Stomach (tissue), 9 donors: Measurements from ENCODE around the gene PKD1L1. TPM values are rescaled to one million over a fixed set of nuclear protein-coding genes. Genes with fewer than 3 reads are reported as not detected.

Source experiments
- DNase-seq, 2 donors: peaks; one replicate each; pipeline versions ENCODE4 v3.0.0 to v3.0.0-alpha.2; 2013 to 2019
- H3K27ac ChIP-seq, 5 donors: fragments of 200-600 bp in 4 of 5; sonication (generic) in 4 of 5; one replicate each; pipeline ENCODE4 v1.5.1; 2013 to 2019; ENCODE audit warnings: mild to moderate bottlenecking in 1 of 5, moderate library complexity in 1 of 5
- H3K27me3 ChIP-seq, 3 donors: fragments of 200-600 bp; sonication (generic); one replicate each; pipeline ENCODE4 v1.5.1; 2017 to 2019; ENCODE audit warnings: mixed run types in 1 of 3
- H3K36me3 ChIP-seq, 4 donors: fragments of 200-600 bp; sonication (generic); 1 replicate in 3 of 4; 2 replicates in 1 of 4; pipeline ENCODE4 v1.5.1; 2016 to 2019
- H3K4me1 ChIP-seq, 4 donors: fragments of 200-600 bp; sonication (generic); one replicate each; pipeline ENCODE4 v1.5.1; 2016 to 2019
- H3K4me3 ChIP-seq, 4 donors: fragments of 200-600 bp; sonication (generic) in 3 of 4; one replicate each; pipeline ENCODE4 v1.5.1; 2016 to 2019; ENCODE audit warnings: mild to moderate bottlenecking in 1 of 4
- H3K9me3 ChIP-seq, 4 donors: fragments of 200-600 bp; sonication (generic); one replicate each; pipeline ENCODE4 v1.5.1; 2016 to 2019
- EP300 ChIP-seq: sonication (generic); formaldehyde crosslinking; IDR thresholded peaks from one replicate; pipeline ENCODE4 v1.6.1; 2017; ENCODE audit warnings: antibody characterized with exemption
- POLR2A ChIP-seq, 4 donors: fragments of 450-650 bp; IDR thresholded peaks; one replicate each; pipeline ENCODE4 v1.6.1; 2016; ENCODE audit warnings: antibody characterized with exemption in 4 of 4, control low read depth in 2 of 4, mild to moderate bottlenecking in 1 of 4, moderate library complexity in 1 of 4
- POLR2AphosphoS5 ChIP-seq, 3 donors: sonication (generic); formaldehyde crosslinking; IDR thresholded peaks; one replicate each; pipeline ENCODE4 v1.6.1; 2016; ENCODE audit warnings: antibody characterized with exemption in 3 of 3
- WGBS, 5 donors: extraction: QIAGEN DNeasy Blood & Tissue Kit in 3 of 5; methylation state at CpG; one replicate each; pipeline versions ENCODE4 v1.1.5 to v1.1.7; 2013 to 2018; 5-methylcytosine and 5-hydroxymethylcytosine counted together
- intact Hi-C: fragments of 100-400 bp; cut with DNase I; formaldehyde crosslinking; loops from one replicate; pipeline ENCODE4 v1.15.1; 2023; ENCODE audit warnings: low total_unique reads
- polyA plus RNA-seq, 3 donors: library from polyadenylated mRNA; stranded (reverse); fragments of 200-250 nt; gene quantifications; one replicate each; pipeline ENCODE4 v1.2.3, GENCODE V29; 2013
- total RNA-seq, 5 donors: library from RNA; depleted of rRNA; stranded (reverse); fragments of >200 nt; gene quantifications; one replicate each; pipeline versions ENCODE4 v1.1.0 to v1.2.3, GENCODE V29; 2014 to 2016
- TF ChIP-seq, protein P1 (sequence below), 7 experiments: fragments of 450-650 bp in 4 of 7; fragments of 200-600 bp in 3 of 7; sonication (generic) in 3 of 7; IDR thresholded peaks; one replicate each; pipeline ENCODE4 v1.5.1; 2016 to 2019; ENCODE audit warnings: antibody characterized with exemption in 7 of 7, control low read depth in 2 of 7, mild to moderate bottlenecking in 1 of 7
- donor health status: healthy with polysubstance abuse.
- donor health status: Bipolar disorder and iron deficiency.
- donor health status: healthy.

PKD1L1 gene
- total and polyA plus RNA-seq, 8 donors, result under 0.01 to 1.2 (median 0.10) TPM; not detected in 2

DNA sequence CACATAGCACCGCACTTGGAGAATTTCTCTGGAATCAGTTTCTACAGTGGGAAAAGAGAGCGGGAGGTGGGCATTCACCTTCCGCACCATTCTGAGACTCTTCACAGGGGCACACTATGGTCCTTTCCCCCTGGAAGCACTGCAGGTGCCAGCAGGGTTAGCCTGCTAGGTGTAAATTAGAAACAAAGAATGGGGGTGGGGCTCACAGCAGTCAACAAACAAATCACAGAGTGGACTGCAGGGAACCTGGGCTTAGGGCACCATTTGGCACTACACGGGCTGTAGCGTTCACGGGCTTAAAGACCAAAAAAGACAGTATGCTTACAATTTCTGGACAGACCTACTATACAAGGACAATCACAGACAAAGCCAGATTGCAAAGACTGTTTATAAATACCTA, 8.0 kb upstream of the PKD1L1 start:
- TF ChIP-seq, protein P1, sequence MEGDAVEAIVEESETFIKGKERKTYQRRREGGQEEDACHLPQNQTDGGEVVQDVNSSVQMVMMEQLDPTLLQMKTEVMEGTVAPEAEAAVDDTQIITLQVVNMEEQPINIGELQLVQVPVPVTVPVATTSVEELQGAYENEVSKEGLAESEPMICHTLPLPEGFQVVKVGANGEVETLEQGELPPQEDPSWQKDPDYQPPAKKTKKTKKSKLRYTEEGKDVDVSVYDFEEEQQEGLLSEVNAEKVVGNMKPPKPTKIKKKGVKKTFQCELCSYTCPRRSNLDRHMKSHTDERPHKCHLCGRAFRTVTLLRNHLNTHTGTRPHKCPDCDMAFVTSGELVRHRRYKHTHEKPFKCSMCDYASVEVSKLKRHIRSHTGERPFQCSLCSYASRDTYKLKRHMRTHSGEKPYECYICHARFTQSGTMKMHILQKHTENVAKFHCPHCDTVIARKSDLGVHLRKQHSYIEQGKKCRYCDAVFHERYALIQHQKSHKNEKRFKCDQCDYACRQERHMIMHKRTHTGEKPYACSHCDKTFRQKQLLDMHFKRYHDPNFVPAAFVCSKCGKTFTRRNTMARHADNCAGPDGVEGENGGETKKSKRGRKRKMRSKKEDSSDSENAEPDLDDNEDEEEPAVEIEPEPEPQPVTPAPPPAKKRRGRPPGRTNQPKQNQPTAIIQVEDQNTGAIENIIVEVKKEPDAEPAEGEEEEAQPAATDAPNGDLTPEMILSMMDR (IDR thresholded peaks at IDR 0.05), result no peak
- TF ChIP-seq EP300, result no peak
- TF ChIP-seq POLR2AphosphoS5 (IDR thresholded peaks at IDR 0.05), result no peak
- TF ChIP-seq POLR2A (IDR thresholded peaks at IDR 0.05), result no peak
- Histone ChIP-seq H3K4me1 (peaks cover 0 to 7% (median 5%) of the 10 kb centered on the region in 4 donors), H3K27ac (no peak overlapping the region), H3K9me3 (no peaks in the 10 kb centered on the region), H3K27me3 (no peaks in the 10 kb centered on the region), H3K36me3 (peaks cover 8 to 42% (median 40%) of the 10 kb centered on the region in 4 donors), H3K4me3 (no peak overlapping the region)
- intact Hi-C loops, result no loop called here
- DNase-seq, result no peak
- WGBS, 5 donors, result 81 to 88% (median 85%) methylated on average over 6 of the region's 6 CpGs

DNA sequence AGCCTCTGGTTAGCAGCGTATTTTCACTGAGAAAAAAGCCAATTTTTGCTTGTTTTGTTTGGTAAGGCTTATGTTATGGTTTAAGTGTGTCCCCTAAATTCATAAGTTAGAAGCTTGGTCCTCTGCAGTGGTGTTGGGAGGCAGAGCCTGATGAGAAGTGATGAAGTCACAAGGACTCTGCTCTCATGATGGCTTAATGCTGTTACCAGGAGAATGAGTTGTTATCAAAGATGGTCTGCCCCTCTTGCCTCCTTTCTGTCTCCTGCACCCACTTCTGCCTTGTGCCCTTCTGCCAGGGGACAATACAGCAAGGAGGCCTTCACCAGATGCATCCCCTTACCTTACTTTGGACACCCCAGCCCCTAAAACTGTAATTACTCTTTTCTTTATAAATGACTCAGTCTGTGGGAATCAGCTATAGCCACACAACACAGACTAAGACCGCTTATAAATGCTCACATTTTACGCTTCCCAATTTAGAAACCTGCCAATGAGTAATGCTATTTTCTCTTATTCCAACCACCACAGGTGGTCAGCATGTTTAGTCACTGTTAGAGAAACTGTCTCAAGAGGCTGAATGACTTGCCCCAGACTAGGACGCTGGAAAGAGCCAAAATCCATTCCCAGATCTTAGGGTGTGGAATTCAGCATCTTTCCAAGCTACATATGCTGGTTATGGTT, 6.1 kb upstream of the PKD1L1 start:
- 86 to 91% (median 90%) methylated on average over 4 of the region's 4 CpGs for WGBS, 5 donors
- intact Hi-C loops, result no loop called here
- no peak overlapping the region for H3K4me3 ChIP-seq

DNA sequence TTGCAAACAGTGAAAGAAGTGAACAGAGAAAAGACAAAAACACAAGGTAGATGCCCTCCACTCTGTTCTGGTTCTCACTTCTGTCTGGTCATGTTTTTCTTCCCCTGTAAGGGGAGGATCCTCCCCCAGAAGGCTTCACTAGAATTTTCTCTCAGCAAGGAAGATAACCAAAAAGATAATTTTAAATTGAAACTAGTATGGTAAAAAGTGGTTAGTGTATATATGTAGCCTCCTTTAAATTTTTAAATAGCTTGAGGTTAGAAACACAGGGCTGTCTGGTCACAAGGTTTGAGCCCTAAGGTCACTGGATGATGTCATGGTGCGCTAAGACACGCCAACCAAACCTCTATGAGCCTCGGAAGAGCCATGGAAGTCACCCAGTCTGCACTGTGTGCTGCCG, 5.6 kb upstream of the PKD1L1 start:
- peaks cover 8 to 36% (median 33%) of the 10 kb centered on the region in 4 donors for H3K36me3 ChIP-seq
- no peak overlapping the region for H3K27ac ChIP-seq
- TF ChIP-seq, protein P1 (IDR thresholded peaks at IDR 0.05), result no peak
- TF ChIP-seq POLR2AphosphoS5 (IDR thresholded peaks at IDR 0.05) (no peak), POLR2A (IDR thresholded peaks at IDR 0.05) (no peak), EP300 (no peak)
- H3K27me3 ChIP-seq, result no peaks in the 10 kb centered on the region
- WGBS, 5 donors, result 78 to 92% (median 90%) methylated on average over 4 of the region's 4 CpGs
- H3K4me1 ChIP-seq, result peaks cover 0 to 20% (median 17%) of the 10 kb centered on the region in 4 donors
- H3K4me3 ChIP-seq, result no peak overlapping the region
- no peaks in the 10 kb centered on the region for H3K9me3 ChIP-seq
- intact Hi-C loops, result no loop called here
- no peak for DNase-seq

More for the DNA sequence above, 6.1 kb upstream of the PKD1L1 start:
- H3K36me3 ChIP-seq, result peaks cover 8 to 36% (median 33%) of the 10 kb centered on the region in 4 donors
- no peaks in the 10 kb centered on the region for H3K9me3 ChIP-seq
- H3K27ac ChIP-seq, result no peak overlapping the region
- TF ChIP-seq POLR2AphosphoS5 (IDR thresholded peaks at IDR 0.05) (no peak), POLR2A (IDR thresholded peaks at IDR 0.05) (no peak), EP300 (no peak)
- TF ChIP-seq, protein P1 (IDR thresholded peaks at IDR 0.05), result no peak
- DNase-seq, result no peak
- H3K27me3 ChIP-seq, result no peaks in the 10 kb centered on the region
- peaks cover 0 to 20% (median 17%) of the 10 kb centered on the region in 4 donors for H3K4me1 ChIP-seq

DNA sequence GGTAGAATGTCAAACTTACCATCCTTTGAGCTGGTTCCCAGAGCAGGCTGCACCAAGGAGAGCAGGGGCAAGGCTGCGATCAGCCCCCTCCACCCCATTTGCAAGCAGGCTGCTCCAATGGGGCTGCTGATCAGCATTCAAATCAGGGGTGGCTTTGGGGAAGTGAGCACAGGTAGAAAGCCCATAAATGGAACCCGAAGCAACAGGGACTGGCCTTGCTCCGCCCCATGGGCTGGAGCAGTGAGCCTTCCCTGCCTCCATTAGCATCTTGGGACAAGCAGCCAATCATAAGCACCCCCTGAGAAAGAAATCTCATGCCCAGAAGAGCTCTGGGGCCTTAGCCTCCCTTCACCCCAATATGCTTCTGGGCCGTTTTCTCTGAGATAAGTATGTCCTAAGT, 4.0 kb upstream of the PKD1L1 start:
- no peaks in the 10 kb centered on the region for H3K9me3 ChIP-seq
- no peak overlapping the region for H3K4me3 ChIP-seq
- peak overlapping the region in 1 of 5 donors; percentile 22 for H3K27ac ChIP-seq
- H3K36me3 ChIP-seq, result peaks cover 8 to 34% (median 28%) of the 10 kb centered on the region in 4 donors
- no peak for DNase-seq
- no peaks in the 10 kb centered on the region for H3K27me3 ChIP-seq
- 49 to 79% (median 66%) methylated on average over 2 to 4 of the region's 4 CpGs for WGBS, 5 donors
- peaks cover 0 to 20% (median 19%) of the 10 kb centered on the region in 4 donors for H3K4me1 ChIP-seq
- intact Hi-C loops, result no loop called here
- TF ChIP-seq POLR2A (IDR thresholded peaks at IDR 0.05) (no peak), POLR2AphosphoS5 (IDR thresholded peaks at IDR 0.05) (no peak), EP300 (no peak)
- TF ChIP-seq, protein P1 (IDR thresholded peaks at IDR 0.05), result no peak
